Transverse colon (tissue), 3 donors: ENCODE results near the gene FAAH2.

Experiments used
- CTCF ChIP-seq, 5 experiments: fragments of 200-600 bp in 3 of 5; fragments of 450-650 bp in 2 of 5; sonication (generic) in 3 of 5; IDR thresholded peaks; 1 replicate in 2 of 5; 2 replicates in 3 of 5; pipeline ENCODE4 v1.5.1; 2016 to 2017; ENCODE audit warnings: antibody characterized with exemption in 5 of 5, inconsistent platforms in 3 of 5, mild to moderate bottlenecking in 2 of 5, moderate library complexity in 1 of 5
- EP300 ChIP-seq: sonication (generic); formaldehyde crosslinking; IDR thresholded peaks from one replicate; pipeline ENCODE4 v1.6.1; 2017; ENCODE audit warnings: antibody characterized with exemption, low read depth
- POLR2A ChIP-seq: fragments of 450-650 bp; IDR thresholded peaks from one replicate; pipeline ENCODE4 v1.6.1; 2016; ENCODE audit warnings: antibody characterized with exemption, mild to moderate bottlenecking, moderate library complexity

- TF ChIP-seq CTCF (IDR thresholded peaks at IDR 0.05) (no peak), POLR2A (no peak), EP300 (no peak)
Observed at GRCh38 chrX:57445832-57446231, 159.3 kb downstream of the FAAH2 start.
